ENCODE data around the gene VGLL2.

DNA sequence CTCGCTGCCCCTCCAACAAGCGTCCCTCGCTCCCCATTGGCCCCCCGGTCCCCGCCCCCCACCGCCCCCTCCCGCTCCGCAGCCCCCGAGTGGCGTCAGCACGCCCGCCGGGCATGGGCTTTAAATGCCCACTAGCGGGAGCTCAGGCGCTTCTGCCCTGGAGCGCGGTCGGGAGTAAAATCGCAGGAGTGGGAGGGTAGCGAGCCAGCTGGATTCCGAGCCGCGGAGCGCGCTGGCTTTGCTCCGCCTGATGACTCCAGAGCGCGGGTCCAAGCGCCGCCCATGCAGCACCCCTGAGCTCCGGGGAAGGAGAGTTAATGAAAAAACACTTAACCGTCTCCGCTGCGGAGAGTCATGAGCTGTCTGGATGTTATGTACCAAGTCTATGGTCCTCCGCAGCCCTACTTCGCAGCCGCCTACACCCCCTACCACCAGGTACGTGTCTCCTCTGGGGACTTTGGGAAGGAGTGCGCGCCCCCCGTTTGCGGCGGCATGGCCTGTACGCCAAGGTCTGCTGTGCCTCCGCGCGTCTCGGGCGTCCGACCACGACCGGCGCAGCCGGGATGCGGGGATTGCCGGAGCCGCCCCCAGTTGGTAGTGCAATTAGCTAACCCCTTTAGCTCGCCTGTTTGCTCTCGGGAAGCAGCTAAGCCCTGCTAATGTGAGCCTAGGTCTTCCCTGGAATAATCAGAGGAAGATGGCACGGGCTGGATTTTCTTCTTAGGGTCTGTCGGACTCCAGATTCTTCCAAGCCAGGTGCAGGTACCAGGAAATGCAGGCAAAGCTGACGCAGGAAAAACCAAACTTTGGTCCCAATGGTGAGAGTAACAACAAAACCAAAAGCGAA is at the start of gene VGLL2:
- TF ChIP-seq POLR2A (IDR thresholded peaks at IDR 0.05; ENCODE audit: low read depth, low read length) (no peak), POLR2AphosphoS5 (IDR thresholded peaks at IDR 0.05; ENCODE audit: low read depth, low read length) (no peak), TAF1 (IDR thresholded peaks at IDR 0.05; ENCODE audit: low read depth, low read length) (no peak)
